ENCODE measurements around the gene NUDT17.

- TF ChIP-seq CTCF (optimal IDR thresholded peaks at IDR 0.05 in 1 of 3, IDR thresholded peaks at IDR 0.05 in 1 of 3, conservative IDR thresholded peaks at IDR 0.05 in 1 of 3; ENCODE audit: extremely low read depth in 1 of 3, insufficient read depth in 2 of 3, low read length in 3 of 3) = no peak
- no peak for TF ChIP-seq EZH2 (IDR thresholded peaks at IDR 0.05; ENCODE audit: low read length)
These were observed 34.3 kb downstream of the NUDT17 start for GRCh38 chr1:145879775-145880174.
